Fibroblast of mammary gland (primary cell): ENCODE measurements around the gene N4BP3.

Experiments
- DNase-seq: peaks from one replicate; pipeline ENCODE4 v3.0.0-alpha.2; 2010; ENCODE audit warnings: low read depth
- H3K4me3 ChIP-seq: 2 replicates; pipeline ENCODE4 v1.5.1; 2011; ENCODE audit warnings: low read depth, mild to moderate bottlenecking, low read length, moderate library complexity; ENCODE audit not compliant: control insufficient read depth
- CTCF ChIP-seq: conservative IDR thresholded peaks from 2 replicates; pipeline ENCODE4 v1.5.1; 2011; ENCODE audit warnings: low read depth, low read length, inconsistent platforms; ENCODE audit not compliant: control insufficient read depth, insufficient read depth

N4BP3 gene

GRCh38 chr5:178114325-178115135, 1.2 kb downstream of the N4BP3 start:
- TF ChIP-seq CTCF, result no peak
- H3K4me3 ChIP-seq, result no peak overlapping the region
- no peak for DNase-seq

- no peak overlapping the region for H3K4me3 ChIP-seq
- TF ChIP-seq CTCF, result no peak
- DNase-seq, result no peak
These were observed 1.9 kb downstream of the N4BP3 start for GRCh38 chr5:178115136-178115813.

GRCh38 chr5:178115814-178116142, 2.4 kb downstream of the N4BP3 start:
- no peak for TF ChIP-seq CTCF
- H3K4me3 ChIP-seq, result no peak overlapping the region
- DNase-seq, result no peak

GRCh38 chr5:178116143-178116885, 3.0 kb downstream of the N4BP3 start:
- no peak for TF ChIP-seq CTCF
- H3K4me3 ChIP-seq, result no peak overlapping the region
- DNase-seq, result no peak

GRCh38 chr5:178117923-178118701, 4.8 kb downstream of the N4BP3 start:
- H3K4me3 ChIP-seq, result no peak overlapping the region
- TF ChIP-seq CTCF, result no peak
- DNase-seq, result no peak

- no peak overlapping the region for H3K4me3 ChIP-seq
- DNase-seq, result no peak
- no peak for TF ChIP-seq CTCF
These were observed 6.7 kb downstream of the N4BP3 start for GRCh38 chr5:178119915-178120606.
